Muscle of leg (tissue), 9 donors: ENCODE data around the gene ZNF816. TPM values are rescaled to one million over a fixed set of nuclear protein-coding genes. Genes with fewer than 3 reads are reported as not detected.

ENCODE experiments used
- polyA plus RNA-seq, 8 donors: library from polyadenylated mRNA; unstranded; fragments of 120-200 nt; gene quantifications; one replicate each; pipeline versions ENCODE4 v1.2.1 to v1.2.3, GENCODE V29; 2013; ENCODE audit warnings: inconsistent platforms in 1 of 8, low replicate concordance in 1 of 8; ENCODE audit not compliant: insufficient read length in 8 of 8, insufficient read depth in 1 of 8
- total RNA-seq: library from RNA; stranded (reverse); fragments of 120-200 nt; gene quantifications from one replicate; pipeline ENCODE4 v1.2.4, GENCODE V29; 2013

The ZNF816 gene
- total and polyA plus RNA-seq, 9 donors = 5.8 to 10.7 (median 6.4) TPM

Other genes with a start within 250 kb of the ZNF816 start
- gene ZNF611, start 227.8 kb downstream of the ZNF816 start, total RNA-seq = 9.0 TPM
- 10 to 100 TPM in 1 of 8 donors, 1 to 10 TPM in 7; 4.9 to 10.5 (median 6.8) TPM for gene ZNF611, start 227.8 kb downstream of the ZNF816 start, polyA plus RNA-seq
- 2.8 TPM for gene ZNF600, start 176.1 kb downstream of the ZNF816 start, total RNA-seq
- 1 to 10 TPM; 1.4 to 4.7 (median 2.6) TPM for gene ZNF600, start 176.1 kb downstream of the ZNF816 start, polyA plus RNA-seq
- 14.9 TPM for gene ZNF28, start 141.2 kb downstream of the ZNF816 start, total RNA-seq
- 10 to 100 TPM in 1 of 8 donors, 1 to 10 TPM in 7; 4.6 to 11.8 (median 8.3) TPM for gene ZNF28, start 141.2 kb downstream of the ZNF816 start, polyA plus RNA-seq
- 19.9 TPM for gene ZNF468, start 105.3 kb downstream of the ZNF816 start, total RNA-seq
- gene ZNF468, start 105.3 kb downstream of the ZNF816 start, polyA plus RNA-seq = 10 to 100 TPM; 13.8 to 21.9 (median 16.7) TPM
- gene ZNF320, start 65.2 kb downstream of the ZNF816 start, total RNA-seq = 14.8 TPM
- 10 to 100 TPM in 6 of 8 donors, 1 to 10 TPM in 2; 8.3 to 29.4 (median 11.7) TPM for gene ZNF320, start 65.2 kb downstream of the ZNF816 start, polyA plus RNA-seq
- 3.4 TPM for gene ZNF888, start 39.5 kb downstream of the ZNF816 start, total RNA-seq
- gene ZNF888, start 39.5 kb downstream of the ZNF816 start, polyA plus RNA-seq = 1 to 10 TPM; 1.9 to 4.2 (median 3.0) TPM
- 0.04 TPM for gene ERVV-1, start 51.0 kb upstream of the ZNF816 start, total RNA-seq
- under 1 TPM in 3 of 8 donors, not detected in 5; 0.07 to 0.08 (median 0.08) TPM for gene ERVV-1, start 51.0 kb upstream of the ZNF816 start, polyA plus RNA-seq
- gene ERVV-2, start 81.9 kb upstream of the ZNF816 start, total RNA-seq = not detected
- gene ERVV-2, start 81.9 kb upstream of the ZNF816 start, polyA plus RNA-seq = under 1 TPM in 1 of 8 donors, not detected in 7; 0.05 TPM
- 27.5 TPM for gene ZNF160, start 140.5 kb upstream of the ZNF816 start, total RNA-seq
- gene ZNF160, start 140.5 kb upstream of the ZNF816 start, polyA plus RNA-seq = 10 to 100 TPM; 15.7 to 26.0 (median 18.8) TPM
- 13.0 TPM for gene ZNF415, start 170.0 kb upstream of the ZNF816 start, total RNA-seq
- gene ZNF415, start 170.0 kb upstream of the ZNF816 start, polyA plus RNA-seq = 10 to 100 TPM in 6 of 8 donors, 1 to 10 TPM in 2; 9.2 to 13.4 (median 12.3) TPM
- gene ZNF347, start 196.2 kb upstream of the ZNF816 start, total RNA-seq = 9.6 TPM
- 1 to 10 TPM; 4.5 to 8.5 (median 6.0) TPM for gene ZNF347, start 196.2 kb upstream of the ZNF816 start, polyA plus RNA-seq
- 4.7 TPM for gene ZNF665, start 230.5 kb upstream of the ZNF816 start, total RNA-seq
- gene ZNF665, start 230.5 kb upstream of the ZNF816 start, polyA plus RNA-seq = 1 to 10 TPM; 3.3 to 4.9 (median 3.8) TPM